ENCODE results near the gene SEPTIN11. TPM values are rescaled to one million over a fixed set of nuclear protein-coding genes. Genes with fewer than 3 reads are reported as not detected.
A peak's percentile ranks its signal among the peaks of the same experiment; 100 is the strongest.

SEPTIN11 gene
- total RNA-seq, 1 donor from 2014 or later = 25.4 TPM

DNA sequence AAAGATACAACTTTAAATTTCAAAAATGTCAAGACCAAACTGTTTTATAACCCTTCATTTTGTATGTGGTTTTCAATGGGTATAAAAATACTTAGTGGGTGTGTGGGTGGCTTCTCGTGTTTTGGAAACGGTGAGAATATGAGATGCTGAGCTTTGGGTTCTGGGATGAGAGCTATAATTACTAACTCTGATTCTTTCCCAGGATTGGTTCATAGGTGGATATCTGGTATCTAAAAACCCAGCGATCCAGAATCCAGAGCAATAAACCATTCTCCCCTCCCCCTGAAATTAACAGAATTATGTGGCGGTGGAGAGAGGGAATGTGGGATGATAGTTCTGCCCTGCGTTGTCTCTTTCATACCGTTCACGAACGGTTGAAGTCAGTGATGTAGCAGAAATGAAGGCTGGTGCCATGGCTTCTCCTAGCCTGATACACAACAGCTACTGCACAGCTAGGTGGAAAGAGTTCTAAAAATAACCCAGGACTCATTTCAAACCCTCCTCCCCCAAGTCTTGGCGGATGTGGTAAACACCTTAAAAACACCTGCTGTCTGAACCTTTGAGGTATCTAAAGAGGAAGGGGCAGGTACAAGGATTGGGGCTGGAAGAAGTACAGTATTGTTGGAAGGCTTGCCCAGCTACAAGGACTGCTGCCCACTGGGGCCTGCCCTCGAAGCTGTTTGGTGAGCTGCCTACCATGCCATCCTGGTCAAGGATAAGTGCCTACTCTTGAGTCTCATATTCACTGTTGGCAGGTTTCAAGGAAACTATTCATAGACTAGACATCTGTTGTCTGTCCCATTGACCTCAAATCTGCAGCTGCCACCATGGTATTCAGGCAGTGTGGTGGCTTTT lies 44.5 kb downstream of the SEPTIN11 start:
- no peak for DNase-seq
- peak; percentile 89 for ATAC-seq (ENCODE audit: poor library complexity)
- intact Hi-C loops (cut with DNase I) = no loop called here

DNA sequence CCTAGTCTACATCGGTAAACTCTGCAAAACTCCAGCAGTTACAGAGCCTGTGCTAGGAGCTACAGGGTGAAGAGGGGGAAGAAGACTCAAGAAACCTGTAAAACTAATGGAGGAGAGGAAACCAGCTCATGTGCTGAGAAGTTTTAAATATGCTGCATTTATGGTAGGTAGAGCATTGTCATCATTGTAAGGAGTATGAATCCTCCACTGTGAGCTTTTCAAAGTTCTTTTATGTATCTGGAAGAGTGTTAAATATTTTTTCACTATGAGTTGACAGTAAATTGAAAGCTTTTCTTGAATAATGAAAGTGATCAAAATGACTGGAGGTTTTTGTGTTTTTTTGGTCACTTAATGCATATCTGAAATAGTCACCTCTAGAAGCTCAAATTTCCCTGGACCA lies 46.2 kb downstream of the SEPTIN11 start:
- no peak for DNase-seq
- ATAC-seq (ENCODE audit: poor library complexity) = no peak
- intact Hi-C loops (cut with DNase I) = no loop called here

DNA sequence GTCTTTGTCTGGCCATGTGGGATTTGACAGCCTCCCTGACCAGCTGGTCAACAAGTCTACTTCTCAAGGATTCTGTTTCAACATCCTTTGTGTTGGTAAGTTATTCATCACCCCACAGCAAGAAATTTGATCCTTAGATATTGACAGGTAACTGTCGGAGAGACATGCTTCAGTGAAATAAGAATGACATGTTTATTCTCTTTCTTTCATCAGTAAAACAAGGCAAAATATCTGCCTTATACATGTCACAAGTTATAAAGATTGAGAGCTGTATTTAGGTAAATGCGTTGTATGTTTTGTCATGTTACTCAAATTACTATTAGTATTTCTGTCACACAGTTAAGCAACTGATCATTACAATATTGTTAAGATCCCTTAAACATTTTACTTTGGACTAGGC lies 46.9 kb downstream of the SEPTIN11 start:
- no peak for DNase-seq
- ATAC-seq (ENCODE audit: poor library complexity) = no peak
- intact Hi-C loops (cut with DNase I) = no loop called here

DNA sequence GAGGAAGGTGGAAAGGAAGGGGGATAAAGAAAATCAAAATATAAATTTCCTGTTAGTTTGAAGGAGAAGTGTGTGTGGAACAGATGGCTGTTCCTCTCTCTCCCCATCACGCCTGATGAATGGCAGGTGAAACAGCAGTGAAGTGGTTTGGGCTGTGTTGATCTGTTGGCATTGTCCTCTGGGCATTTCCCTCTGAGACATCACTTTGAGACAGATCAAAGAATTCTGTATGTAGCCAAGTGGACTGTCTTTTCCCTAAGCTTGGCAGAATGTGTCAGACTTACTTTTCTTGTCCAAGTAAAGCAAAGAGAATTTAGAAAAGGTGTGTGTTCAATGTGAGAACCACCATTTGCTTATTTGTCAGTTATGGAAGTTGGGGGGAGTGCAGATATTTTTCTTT lies 47.5 kb downstream of the SEPTIN11 start:
- no peak for ATAC-seq (ENCODE audit: poor library complexity)
- DNase-seq = no peak
- intact Hi-C loops (cut with DNase I) = no loop called here

DNA sequence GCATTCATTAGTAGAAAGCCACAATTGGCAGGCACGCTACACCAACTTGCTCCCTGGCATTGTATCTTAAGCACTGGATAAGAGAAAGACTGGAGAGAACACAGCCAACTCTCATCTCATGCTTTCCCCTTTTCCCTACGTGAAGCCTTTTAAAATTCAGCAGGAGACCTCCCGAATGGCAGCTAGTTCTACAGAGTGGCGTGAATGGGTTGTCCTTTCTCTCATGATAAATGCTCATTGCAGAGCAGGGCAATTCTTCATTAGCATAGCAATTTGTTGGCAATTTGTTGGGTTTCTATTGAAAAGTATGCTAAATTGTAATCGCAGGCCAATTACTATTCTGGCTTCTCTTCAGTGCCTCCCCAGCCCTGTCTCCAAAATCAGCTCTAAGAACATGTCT lies 48.0 kb downstream of the SEPTIN11 start:
- DNase-seq (no peak), ATAC-seq (ENCODE audit: poor library complexity) (peak; percentile 28)
- intact Hi-C loops (cut with DNase I) = no loop called here

DNA sequence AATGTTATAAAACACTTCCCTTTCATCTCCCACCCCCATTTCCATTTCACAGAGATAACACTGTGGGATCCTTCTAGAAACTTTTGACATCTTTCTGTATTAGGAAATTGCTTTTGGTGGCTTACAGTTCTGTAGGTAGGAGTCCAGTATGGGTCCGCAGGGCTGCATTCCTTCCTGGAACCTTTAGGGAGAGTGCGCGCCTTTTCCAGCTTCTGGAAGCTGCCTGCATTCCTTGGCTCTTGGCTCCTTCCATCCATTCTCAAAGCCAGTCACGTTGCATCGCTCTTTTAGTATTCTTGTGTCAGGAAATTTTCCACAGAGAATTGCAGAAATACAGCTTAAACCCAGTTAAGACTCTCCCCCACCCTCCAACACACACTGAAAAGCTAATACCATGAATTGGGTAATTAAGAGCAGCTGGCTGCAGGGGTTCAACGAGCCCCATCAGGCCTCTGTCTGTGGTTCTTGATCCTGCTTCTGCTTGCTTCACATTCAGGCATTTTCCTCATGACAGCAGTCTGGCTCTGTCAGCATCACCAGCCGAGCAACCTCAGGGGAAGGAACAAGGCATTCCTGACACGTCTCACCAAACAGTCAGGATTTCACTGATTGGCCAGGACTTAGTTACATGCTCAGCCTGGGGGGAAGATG lies 48.8 kb downstream of the SEPTIN11 start:
- peak; percentile 44 for DNase-seq
- ATAC-seq (ENCODE audit: poor library complexity) = peak; percentile 24
- intact Hi-C loops (cut with DNase I) = no loop called here

Other genes with a start within 250 kb of the SEPTIN11 start
- not detected for gene SOWAHB, start 51.6 kb upstream of the SEPTIN11 start, total RNA-seq
- 242 TPM for gene CCNI, start 126.2 kb downstream of the SEPTIN11 start, total RNA-seq
- 9.6 TPM for gene CCNG2, start 207.5 kb downstream of the SEPTIN11 start, total RNA-seq